ENCODE data around the gene FAAH2. TPM values are rescaled to one million over a fixed set of nuclear protein-coding genes. Genes with fewer than 3 reads are reported as not detected.
"Not testable (repeated sequence)": the region's sequence is repeated elsewhere in the genome, so short reads cannot be mapped to it uniquely, and the experiment has no call there.

FAAH2 gene
- total and polyA plus RNA-seq, 2 donors (not counting 3 experiments of a cell fraction or from before 2014, with no cell fraction given): 0.06 to 0.15 TPM

DNA sequence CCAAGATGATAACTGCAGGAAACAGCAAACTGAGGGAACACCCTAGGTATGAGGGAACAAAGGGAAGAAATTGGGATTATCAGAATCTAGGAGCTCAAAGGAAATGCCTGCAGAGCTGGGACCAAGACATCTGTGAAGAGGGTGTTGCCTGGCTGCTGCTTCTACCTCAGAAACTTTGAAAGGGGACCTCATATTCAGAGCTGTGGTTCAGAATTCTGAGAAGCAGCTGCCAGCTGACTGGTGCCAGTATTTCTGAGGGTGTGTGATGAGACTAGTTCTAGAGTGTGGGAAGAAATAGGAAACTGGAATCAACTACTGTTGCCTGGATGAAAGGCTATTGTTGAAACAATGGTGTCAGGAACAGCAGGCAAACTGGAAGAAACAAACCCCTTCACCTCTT lies 8.5 kb downstream of the FAAH2 start:
- Histone ChIP-seq H3K4me1 (ENCODE audit: control insufficient read depth, extremely low read depth, insufficient read depth, low read length) (no peaks in the 10 kb centered on the region), H3K9me1 (replicated peaks; ENCODE audit: control insufficient read depth, extremely low read depth, insufficient read depth, low read length) (no peaks in the 10 kb centered on the region), H3K4me3 (replicated peaks in 1 of 3; ENCODE audit: insufficient read depth in 1 of 3, low read depth in 1 of 3, low read length in 3 of 3) (no peak overlapping the region), H3K9ac (replicated peaks; ENCODE audit: extremely low read depth, insufficient read depth, low read length) (no peak overlapping the region), H3K79me2 (ENCODE audit: control insufficient read depth, insufficient read depth, low read length) (no peaks in the 10 kb centered on the region), H2AFZ (ENCODE audit: low read depth, low read length) (no peak overlapping the region), H3K27ac (ENCODE audit: insufficient read depth, low read depth, low read length) (no peak overlapping the region), H3K27me3 (ENCODE audit: control insufficient read depth in 2 of 2, insufficient read depth in 2 of 2, low read length in 2 of 2) (no peaks in the 10 kb centered on the region), H3K36me3 (ENCODE audit: control insufficient read depth in 2 of 2, extremely low read depth in 1 of 2, insufficient read depth in 2 of 2, low read length in 2 of 2) (no peaks in the 10 kb centered on the region), H3K4me2 (ENCODE audit: insufficient read depth, low read length) (no peak overlapping the region), H3K9me3 (replicated peaks; ENCODE audit: control insufficient read depth, insufficient read depth, low read length) (no peaks in the 10 kb centered on the region), H4K20me1 (replicated peaks; ENCODE audit: control insufficient read depth, extremely low read depth, insufficient read depth, low read length) (no peaks in the 10 kb centered on the region)
- no peak for TF ChIP-seq MAX (IDR thresholded peaks at IDR 0.05; ENCODE audit: insufficient read depth, insufficient read length)
- no peak for TF ChIP-seq POLR2A (IDR thresholded peaks at IDR 0.05; ENCODE audit: low read depth, low read length)
- no peak for TF ChIP-seq FOS (IDR thresholded peaks at IDR 0.05; ENCODE audit: borderline replicate concordance, insufficient read depth, low read length)
- TF ChIP-seq, protein P1, sequence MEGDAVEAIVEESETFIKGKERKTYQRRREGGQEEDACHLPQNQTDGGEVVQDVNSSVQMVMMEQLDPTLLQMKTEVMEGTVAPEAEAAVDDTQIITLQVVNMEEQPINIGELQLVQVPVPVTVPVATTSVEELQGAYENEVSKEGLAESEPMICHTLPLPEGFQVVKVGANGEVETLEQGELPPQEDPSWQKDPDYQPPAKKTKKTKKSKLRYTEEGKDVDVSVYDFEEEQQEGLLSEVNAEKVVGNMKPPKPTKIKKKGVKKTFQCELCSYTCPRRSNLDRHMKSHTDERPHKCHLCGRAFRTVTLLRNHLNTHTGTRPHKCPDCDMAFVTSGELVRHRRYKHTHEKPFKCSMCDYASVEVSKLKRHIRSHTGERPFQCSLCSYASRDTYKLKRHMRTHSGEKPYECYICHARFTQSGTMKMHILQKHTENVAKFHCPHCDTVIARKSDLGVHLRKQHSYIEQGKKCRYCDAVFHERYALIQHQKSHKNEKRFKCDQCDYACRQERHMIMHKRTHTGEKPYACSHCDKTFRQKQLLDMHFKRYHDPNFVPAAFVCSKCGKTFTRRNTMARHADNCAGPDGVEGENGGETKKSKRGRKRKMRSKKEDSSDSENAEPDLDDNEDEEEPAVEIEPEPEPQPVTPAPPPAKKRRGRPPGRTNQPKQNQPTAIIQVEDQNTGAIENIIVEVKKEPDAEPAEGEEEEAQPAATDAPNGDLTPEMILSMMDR (IDR thresholded peaks at IDR 0.05; ENCODE audit: extremely low read depth in 1 of 2, insufficient read depth in 1 of 2, low read depth in 1 of 2, low read length in 2 of 2): no peak
- no peak for TF ChIP-seq EZH2 (IDR thresholded peaks at IDR 0.05; ENCODE audit: borderline replicate concordance, low read depth, low read length, severe bottlenecking)
- TF ChIP-seq JUN (IDR thresholded peaks at IDR 0.05; ENCODE audit: borderline replicate concordance, insufficient read depth, insufficient read length, low read depth): no peak
- CTCF ChIA-PET: no interaction called here
- dilution Hi-C loops (cut with MboI; ENCODE audit: extremely low pct_ligation_motif_present, low sequenced_read_pairs): no loop called here
- FAIRE-seq: no peak
- no peak for DNase-seq (ENCODE audit: low read depth, low spot score)
- intact Hi-C loops (cut with micrococcal nuclease): no loop called here
- POLR2A ChIA-PET: no interaction called here
- no TSS peak for BruUV-seq (replicated peaks)

GRCh38 chrX:57295679-57296078 lies 9.2 kb downstream of the FAAH2 start:
- CTCF ChIA-PET; H3K9me1 ChIP-seq (replicated peaks; ENCODE audit: control insufficient read depth, extremely low read depth, insufficient read depth, low read length); H2AFZ ChIP-seq (ENCODE audit: low read depth, low read length); H3K36me3 ChIP-seq (ENCODE audit: control insufficient read depth in 2 of 2, extremely low read depth in 1 of 2, insufficient read depth in 2 of 2, low read length in 2 of 2); POLR2A ChIA-PET; H3K79me2 ChIP-seq (ENCODE audit: control insufficient read depth, insufficient read depth, low read length); dilution Hi-C loops (cut with MboI; ENCODE audit: extremely low pct_ligation_motif_present, low sequenced_read_pairs); H3K4me3 ChIP-seq (replicated peaks in 1 of 3; ENCODE audit: insufficient read depth in 1 of 3, low read depth in 1 of 3, low read length in 3 of 3); H3K4me1 ChIP-seq (ENCODE audit: control insufficient read depth, extremely low read depth, insufficient read depth, low read length); BruUV-seq (replicated peaks); H3K9me3 ChIP-seq (replicated peaks; ENCODE audit: control insufficient read depth, insufficient read depth, low read length); H3K27me3 ChIP-seq (ENCODE audit: control insufficient read depth in 2 of 2, insufficient read depth in 2 of 2, low read length in 2 of 2); H4K20me1 ChIP-seq (replicated peaks; ENCODE audit: control insufficient read depth, extremely low read depth, insufficient read depth, low read length); H3K9ac ChIP-seq (replicated peaks; ENCODE audit: extremely low read depth, insufficient read depth, low read length); H3K4me2 ChIP-seq (ENCODE audit: insufficient read depth, low read length); DNase-seq (ENCODE audit: low read depth, low spot score); H3K27ac ChIP-seq (ENCODE audit: insufficient read depth, low read depth, low read length); FAIRE-seq; intact Hi-C loops (cut with micrococcal nuclease): not testable (repeated sequence)

All from endothelial cell of umbilical vein (primary cell).